ENCODE results near the gene MIDN. TPM values are rescaled to one million over a fixed set of nuclear protein-coding genes. Genes with fewer than 3 reads are reported as not detected.

Gene MIDN
- total RNA-seq, 1 experiment from 2014 or later = 118 TPM

DNA sequence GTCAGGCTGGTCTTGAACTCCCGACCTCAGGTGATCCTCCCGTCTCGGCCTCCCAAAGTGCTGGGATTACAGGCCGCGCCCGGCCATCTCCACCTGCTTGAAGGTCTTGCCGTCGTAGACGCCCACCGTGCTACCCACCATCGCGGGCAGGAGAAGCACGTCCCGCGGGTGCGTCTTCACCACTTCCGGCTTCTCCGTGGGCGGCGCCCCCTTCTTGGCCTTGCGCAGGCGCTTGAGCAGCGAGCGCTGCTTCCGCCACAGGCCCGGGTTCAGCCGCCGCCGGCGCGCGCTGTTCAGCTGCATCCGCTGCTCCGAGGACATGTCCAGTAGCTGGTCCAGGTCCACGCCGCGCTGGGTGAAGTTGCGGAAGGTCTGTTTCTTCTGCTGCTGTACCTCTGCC is 58.9 kb downstream of the MIDN start:
- POLR2A ChIA-PET = no interaction called here
- in situ Hi-C loops (cut with HindIII; ENCODE audit: low pct_unique_long_range_greater_than_20kb, low sequenced_read_pairs) = no loop called here
- no TSS peak for BruUV-seq (replicated peaks)

DNA sequence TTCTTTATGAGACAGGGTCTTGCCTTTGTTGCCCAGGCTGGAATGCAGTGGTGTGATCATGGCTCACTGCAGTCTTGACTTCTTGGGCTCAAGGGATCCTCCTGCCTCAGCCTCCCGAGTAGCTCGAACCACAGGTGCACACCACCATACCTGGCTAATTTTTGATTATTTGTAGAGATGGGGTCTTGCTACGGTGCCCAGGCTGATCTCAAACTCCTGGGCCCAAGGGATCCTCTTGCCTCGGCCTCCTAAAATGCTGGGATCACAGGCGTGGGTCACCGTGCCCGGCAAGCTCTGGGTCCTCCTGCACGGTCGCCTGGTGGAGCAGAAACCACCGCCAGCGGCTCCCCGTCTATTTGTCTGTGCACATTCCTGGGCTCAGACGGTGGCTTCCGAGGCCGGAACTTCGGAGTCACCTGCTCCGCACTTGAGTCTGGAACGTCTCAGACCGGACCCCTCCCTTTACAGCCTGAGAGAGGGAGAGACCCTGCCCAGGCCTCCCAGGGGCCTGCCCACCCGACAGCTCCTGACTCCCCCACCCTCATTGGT is 59.4 kb downstream of the MIDN start:
- TF ChIP-seq, protein P1, sequence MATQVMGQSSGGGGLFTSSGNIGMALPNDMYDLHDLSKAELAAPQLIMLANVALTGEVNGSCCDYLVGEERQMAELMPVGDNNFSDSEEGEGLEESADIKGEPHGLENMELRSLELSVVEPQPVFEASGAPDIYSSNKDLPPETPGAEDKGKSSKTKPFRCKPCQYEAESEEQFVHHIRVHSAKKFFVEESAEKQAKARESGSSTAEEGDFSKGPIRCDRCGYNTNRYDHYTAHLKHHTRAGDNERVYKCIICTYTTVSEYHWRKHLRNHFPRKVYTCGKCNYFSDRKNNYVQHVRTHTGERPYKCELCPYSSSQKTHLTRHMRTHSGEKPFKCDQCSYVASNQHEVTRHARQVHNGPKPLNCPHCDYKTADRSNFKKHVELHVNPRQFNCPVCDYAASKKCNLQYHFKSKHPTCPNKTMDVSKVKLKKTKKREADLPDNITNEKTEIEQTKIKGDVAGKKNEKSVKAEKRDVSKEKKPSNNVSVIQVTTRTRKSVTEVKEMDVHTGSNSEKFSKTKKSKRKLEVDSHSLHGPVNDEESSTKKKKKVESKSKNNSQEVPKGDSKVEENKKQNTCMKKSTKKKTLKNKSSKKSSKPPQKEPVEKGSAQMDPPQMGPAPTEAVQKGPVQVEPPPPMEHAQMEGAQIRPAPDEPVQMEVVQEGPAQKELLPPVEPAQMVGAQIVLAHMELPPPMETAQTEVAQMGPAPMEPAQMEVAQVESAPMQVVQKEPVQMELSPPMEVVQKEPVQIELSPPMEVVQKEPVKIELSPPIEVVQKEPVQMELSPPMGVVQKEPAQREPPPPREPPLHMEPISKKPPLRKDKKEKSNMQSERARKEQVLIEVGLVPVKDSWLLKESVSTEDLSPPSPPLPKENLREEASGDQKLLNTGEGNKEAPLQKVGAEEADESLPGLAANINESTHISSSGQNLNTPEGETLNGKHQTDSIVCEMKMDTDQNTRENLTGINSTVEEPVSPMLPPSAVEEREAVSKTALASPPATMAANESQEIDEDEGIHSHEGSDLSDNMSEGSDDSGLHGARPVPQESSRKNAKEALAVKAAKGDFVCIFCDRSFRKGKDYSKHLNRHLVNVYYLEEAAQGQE (IDR thresholded peaks at IDR 0.05; ENCODE audit: insufficient read depth in 1 of 2, low read depth in 2 of 2, low read length in 1 of 2) = no peak
- TF ChIP-seq SIN3A (IDR thresholded peaks at IDR 0.05; ENCODE audit: borderline replicate concordance, insufficient read depth, low read depth, low read length) (no peak), TCF7L2 (IDR thresholded peaks at IDR 0.05; ENCODE audit: low read depth, low read length) (no peak), POLR2AphosphoS5 (IDR thresholded peaks at IDR 0.05; ENCODE audit: low read depth, low read length) (no peak)
- TF ChIP-seq, protein P2, sequence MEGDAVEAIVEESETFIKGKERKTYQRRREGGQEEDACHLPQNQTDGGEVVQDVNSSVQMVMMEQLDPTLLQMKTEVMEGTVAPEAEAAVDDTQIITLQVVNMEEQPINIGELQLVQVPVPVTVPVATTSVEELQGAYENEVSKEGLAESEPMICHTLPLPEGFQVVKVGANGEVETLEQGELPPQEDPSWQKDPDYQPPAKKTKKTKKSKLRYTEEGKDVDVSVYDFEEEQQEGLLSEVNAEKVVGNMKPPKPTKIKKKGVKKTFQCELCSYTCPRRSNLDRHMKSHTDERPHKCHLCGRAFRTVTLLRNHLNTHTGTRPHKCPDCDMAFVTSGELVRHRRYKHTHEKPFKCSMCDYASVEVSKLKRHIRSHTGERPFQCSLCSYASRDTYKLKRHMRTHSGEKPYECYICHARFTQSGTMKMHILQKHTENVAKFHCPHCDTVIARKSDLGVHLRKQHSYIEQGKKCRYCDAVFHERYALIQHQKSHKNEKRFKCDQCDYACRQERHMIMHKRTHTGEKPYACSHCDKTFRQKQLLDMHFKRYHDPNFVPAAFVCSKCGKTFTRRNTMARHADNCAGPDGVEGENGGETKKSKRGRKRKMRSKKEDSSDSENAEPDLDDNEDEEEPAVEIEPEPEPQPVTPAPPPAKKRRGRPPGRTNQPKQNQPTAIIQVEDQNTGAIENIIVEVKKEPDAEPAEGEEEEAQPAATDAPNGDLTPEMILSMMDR (IDR thresholded peaks at IDR 0.05) = no peak
- POLR2A ChIA-PET = no interaction called here
- intact Hi-C loops (cut with micrococcal nuclease; ENCODE audit: unreplicated experiment) = no loop called here
- BruUV-seq (replicated peaks) = no TSS peak
- CTCF ChIA-PET = no interaction called here
- Histone ChIP-seq H3K9me3 (ENCODE audit: control insufficient read depth, insufficient read depth, low read depth, low read length) (no peaks in the 10 kb centered on the region), H3K27ac (ENCODE audit: low read length) (no peak overlapping the region), H3K27me3 (ENCODE audit: control insufficient read depth, insufficient read depth, low read length) (no peaks in the 10 kb centered on the region), H3K36me3 (ENCODE audit: control insufficient read depth, insufficient read depth, low read length) (no peaks in the 10 kb centered on the region), H3K4me3 (ENCODE audit: low read depth in 2 of 2, low read length in 2 of 2) (no peak overlapping the region), H3K4me1 (ENCODE audit: control insufficient read depth, insufficient read depth, low read length) (peaks cover 15% of the 10 kb centered on the region)
- DNase-seq (ENCODE audit: low read depth, low spot score) (no peak), ATAC-seq (no peak)
- in situ Hi-C loops (cut with HindIII; ENCODE audit: low pct_unique_long_range_greater_than_20kb, low sequenced_read_pairs) = no loop called here

More for the DNA sequence above, 58.9 kb downstream of the MIDN start:
- no peaks in the 10 kb centered on the region for H3K27me3 ChIP-seq (ENCODE audit: control insufficient read depth, insufficient read depth, low read length)
- ATAC-seq (no peak), DNase-seq (ENCODE audit: low read depth, low spot score) (no peak)
- H3K4me1 ChIP-seq (ENCODE audit: control insufficient read depth, insufficient read depth, low read length) = peaks cover 13% of the 10 kb centered on the region
- no peak overlapping the region for H3K4me3 ChIP-seq (ENCODE audit: low read depth in 2 of 2, low read length in 2 of 2)
- H3K9me3 ChIP-seq (ENCODE audit: control insufficient read depth, insufficient read depth, low read depth, low read length) = no peaks in the 10 kb centered on the region
- CTCF ChIA-PET = no interaction called here
- H3K36me3 ChIP-seq (ENCODE audit: control insufficient read depth, insufficient read depth, low read length) = no peaks in the 10 kb centered on the region
- TF ChIP-seq SIN3A (IDR thresholded peaks at IDR 0.05; ENCODE audit: borderline replicate concordance, insufficient read depth, low read depth, low read length) (no peak), POLR2AphosphoS5 (IDR thresholded peaks at IDR 0.05; ENCODE audit: low read depth, low read length) (no peak), TCF7L2 (IDR thresholded peaks at IDR 0.05; ENCODE audit: low read depth, low read length) (no peak)
- TF ChIP-seq, protein P1 (IDR thresholded peaks at IDR 0.05; ENCODE audit: insufficient read depth in 1 of 2, low read depth in 2 of 2, low read length in 1 of 2) = no peak
- TF ChIP-seq, protein P2 (IDR thresholded peaks at IDR 0.05) = no peak
- H3K27ac ChIP-seq (ENCODE audit: low read length) = no peak overlapping the region
- intact Hi-C loops (cut with micrococcal nuclease; ENCODE audit: unreplicated experiment) = no loop called here

Measured in Panc1 (cell line).